DMS53 (cell line): ENCODE measurements around the gene MPPED2.

Experiments used
- DNase-seq: peaks from one replicate; lab custom pipeline; 2025; lab: John Stamatoyannopoulos, UW

MPPED2 gene, protein sequence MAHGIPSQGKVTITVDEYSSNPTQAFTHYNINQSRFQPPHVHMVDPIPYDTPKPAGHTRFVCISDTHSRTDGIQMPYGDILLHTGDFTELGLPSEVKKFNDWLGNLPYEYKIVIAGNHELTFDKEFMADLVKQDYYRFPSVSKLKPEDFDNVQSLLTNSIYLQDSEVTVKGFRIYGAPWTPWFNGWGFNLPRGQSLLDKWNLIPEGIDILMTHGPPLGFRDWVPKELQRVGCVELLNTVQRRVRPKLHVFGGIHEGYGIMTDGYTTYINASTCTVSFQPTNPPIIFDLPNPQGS

DNA sequence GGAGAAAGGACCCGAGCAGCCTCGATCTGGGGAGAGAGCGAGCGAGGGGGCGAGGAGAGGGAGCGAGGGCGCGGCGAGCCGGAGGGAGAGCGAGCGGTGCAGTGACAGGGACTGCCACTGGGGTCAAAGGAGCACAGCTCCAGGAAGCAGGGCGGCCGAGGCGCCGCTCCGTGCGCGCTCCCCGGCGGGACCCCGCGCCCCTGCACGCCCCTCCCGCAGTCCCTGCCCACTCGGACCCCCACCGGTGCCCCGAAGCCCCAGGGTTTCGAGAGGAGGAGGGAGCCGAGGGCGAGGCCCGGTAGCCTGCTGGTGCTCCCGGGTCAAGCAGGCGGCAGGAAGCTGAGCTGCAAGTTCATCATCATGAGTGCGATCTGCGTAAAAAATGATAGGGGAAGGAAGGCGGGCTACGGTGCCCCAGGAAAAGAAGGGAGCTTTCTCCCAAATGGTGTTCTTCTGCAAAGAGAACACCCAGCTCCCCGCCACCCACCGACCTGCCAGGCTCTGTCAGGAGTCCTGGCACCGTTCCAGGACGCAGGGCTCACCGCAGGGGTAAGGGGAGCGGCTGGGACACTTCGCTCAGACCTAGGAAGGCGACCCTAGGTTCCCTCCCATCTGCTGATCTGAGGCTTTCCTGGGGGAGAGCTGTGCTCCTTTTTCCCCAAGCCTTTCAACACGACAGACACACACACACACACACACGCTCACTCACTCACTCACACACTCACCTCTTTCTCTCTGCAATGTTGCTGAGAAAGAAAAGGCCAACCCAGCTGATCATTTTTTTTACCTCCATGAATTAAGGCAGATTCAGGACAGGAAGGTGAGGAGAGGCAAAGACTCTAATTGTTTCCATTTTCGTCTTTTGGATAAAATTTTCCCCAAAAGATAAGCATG is at the start of gene MPPED2:
Gene MPPED2, minus strand, starts transcription at position 103 of the 894 bp plus-strand sequence. CDS start 5,980 bp downstream, outside the sequence.
- peak; percentile 74 for DNase-seq

DNA sequence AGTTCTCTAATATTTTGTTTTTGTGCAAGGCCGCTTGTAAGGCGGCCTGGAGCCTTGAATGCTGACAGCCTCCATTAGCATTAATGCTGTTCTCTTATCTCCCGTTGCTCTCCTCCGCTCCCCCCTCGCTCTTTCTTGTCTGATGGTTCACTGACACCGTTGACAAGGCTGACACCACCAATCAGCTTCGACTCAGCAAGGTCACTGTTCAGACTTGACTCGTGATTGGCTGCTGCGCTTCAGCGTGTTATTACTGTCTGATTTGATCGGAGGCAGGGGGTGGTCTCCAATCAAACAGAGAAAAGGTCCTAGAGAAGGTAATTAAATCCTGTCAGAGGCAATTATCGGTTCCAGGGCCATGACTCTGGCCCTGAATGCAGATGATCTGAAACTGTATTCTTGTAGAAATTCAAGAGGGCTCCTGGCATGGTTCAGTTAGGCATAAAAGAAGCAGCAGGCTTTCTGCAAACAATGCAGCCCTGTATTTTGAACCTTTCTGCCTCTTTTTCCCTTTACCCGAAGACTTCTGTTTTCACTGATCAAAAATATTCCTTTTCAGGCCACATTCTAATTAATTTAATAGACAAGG is 49.3 kb upstream of the MPPED2 start:
- peak; percentile 63 for DNase-seq

DNA sequence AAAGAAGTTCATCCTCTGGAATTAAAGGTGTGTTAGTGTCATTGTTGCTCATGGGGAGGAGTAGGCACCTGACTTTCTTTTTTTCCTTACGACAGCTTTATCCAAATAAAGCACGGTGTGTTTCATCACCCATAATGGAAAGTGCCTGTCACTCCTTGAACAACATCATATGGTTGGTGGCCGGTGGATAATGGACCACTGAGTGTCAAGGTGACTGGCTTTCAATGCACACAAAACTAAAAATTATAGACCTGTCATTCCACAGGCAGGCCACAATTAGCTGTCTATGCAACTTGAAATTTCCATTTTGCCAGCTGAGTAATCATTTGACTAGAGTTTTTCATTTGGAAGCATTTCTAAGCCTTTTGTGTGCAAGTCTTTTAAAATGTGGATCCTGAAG is 45.0 kb upstream of the MPPED2 start:
- no peak for DNase-seq

DNA sequence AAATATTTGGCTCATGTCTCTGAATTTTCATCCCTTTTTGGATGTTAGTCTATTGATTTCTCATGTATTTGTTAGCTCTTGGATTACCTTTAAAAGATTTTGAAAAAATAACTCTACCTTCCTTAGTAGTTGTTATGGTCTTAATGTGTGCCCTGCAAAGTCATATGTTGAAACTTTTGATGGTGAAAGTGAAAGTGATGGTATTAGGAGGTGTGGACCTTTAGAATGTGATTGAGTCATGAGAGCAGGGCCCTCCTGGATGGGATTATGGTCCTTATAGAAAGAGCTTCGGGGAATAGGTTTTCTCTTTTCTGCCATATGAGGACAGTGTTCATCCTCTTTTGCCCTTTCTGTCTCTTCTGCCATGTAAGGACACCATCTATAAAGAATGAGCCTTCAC is 33.6 kb upstream of the MPPED2 start:
- peak; percentile 1 for DNase-seq

DNA sequence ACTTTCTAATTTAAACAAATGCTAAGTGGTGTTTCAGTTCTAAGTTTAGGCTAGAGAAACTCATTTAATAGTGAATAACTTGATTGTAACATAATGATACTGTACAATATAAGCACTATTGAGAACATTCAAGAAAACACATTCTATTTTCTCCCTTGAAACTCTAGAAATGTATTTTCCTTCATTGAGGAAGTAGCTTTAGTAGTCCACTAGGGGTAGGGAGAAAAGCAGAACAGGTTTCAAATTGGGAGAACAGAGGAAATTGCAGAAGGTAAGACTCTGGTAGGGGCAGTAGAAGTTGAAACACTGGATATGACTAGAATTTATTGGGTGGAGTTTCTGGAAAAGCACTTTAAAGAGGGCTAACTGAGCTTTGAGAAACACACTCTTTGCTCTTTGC is 31.6 kb upstream of the MPPED2 start:
- peak; percentile 9 for DNase-seq

DNA sequence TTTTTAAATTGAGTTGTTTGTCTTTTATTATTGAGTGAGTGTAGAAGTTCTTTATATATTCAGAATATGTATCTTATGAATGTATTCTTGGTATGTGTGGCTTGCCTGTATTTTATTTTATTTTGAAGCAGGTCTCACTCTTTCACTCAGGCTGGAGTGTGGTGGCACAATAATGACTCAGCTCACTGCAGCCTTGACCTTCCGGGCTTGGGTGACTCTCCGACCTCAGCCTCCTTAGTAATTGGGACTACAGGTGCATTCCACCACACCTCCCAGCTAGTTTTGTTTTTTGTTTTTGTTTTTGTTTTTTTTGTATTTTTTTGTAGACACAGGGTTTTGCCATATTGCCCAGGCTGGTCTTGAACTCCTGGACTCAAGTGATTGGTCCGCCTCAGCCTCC is 24.5 kb upstream of the MPPED2 start:
- no peak for DNase-seq

DNA sequence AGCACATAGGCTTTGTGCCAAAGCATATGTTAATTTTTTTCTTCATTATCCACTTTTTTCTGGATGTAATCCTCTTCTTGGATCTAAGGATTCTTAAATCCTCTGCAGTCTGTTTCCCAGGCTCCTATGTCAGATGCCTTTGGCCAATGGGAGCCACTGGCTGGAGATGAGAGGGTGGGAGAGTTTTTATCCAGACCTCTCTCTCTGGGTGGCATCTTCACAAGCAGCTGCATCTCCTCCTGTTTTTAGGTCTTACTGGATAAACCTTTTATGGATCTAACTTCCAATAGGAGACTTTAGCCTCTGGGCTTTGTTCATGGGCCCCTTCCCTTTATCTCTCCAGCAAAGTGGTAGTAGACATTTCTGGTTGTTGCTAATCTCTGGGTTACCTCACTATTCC is 22.4 kb upstream of the MPPED2 start:
- no peak for DNase-seq

DNA sequence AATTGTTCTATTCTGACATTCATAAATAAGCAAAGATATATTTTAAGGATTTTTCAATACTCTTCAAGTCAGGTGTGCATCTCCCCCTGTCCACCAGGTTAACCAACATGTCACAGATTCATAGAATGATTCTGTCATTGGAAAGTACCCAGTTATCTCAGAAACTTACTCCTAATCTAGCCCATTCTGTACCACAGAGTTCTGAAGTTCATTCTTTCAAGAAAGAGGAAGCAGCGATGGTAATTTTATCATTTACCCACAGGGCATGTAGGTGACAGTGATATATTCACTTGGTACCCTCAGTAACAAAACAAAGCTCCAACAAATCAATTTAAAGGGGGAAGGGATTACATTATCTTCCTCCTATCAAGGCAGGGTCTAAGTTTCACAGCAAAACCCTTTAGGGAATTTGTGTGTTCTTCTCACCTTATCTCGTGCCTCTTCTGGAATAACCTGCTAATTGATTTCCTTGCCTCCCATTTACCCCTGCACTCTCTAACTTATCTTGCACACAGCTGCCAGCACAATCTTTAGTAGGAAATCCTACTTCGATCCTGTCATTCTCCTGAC is 19.0 kb upstream of the MPPED2 start:
- no peak for DNase-seq

DNA sequence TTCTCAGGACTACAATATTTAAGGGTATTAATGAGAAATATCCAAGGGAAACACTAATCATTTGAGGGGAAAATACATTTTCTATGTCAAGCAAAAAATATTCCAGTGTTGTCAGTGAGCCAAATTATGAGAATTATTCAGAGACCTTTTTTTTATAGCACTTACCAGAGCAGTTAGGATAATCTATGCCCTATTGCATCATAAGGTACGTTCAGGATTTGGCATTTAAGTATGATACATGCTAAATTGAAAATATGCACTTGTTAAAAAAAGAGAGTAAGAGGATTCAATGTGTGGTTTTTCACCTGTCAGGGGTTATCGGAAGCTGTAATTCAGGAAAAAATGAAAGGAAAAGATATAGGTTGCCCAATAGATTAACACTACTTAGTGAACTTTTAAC is 17.2 kb upstream of the MPPED2 start:
- no peak for DNase-seq

DNA sequence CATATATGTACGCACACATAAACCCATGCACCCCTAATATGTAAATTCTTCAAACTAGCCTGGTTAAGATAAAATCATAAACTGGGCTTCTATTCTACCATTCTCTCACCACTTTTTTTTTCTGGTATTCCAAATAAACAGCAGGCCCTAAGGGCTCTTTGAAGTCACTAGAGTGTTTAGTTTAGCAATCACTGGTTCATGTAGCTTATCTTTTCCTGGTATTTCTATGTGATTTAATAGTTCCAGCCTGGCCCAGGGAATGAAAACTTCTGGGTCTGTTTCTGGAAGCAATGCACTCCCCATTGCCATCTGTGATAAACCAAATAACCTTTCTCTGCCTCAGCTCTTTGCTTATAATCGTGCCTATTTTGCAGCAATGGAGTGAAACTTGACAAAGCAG is 10.7 kb upstream of the MPPED2 start:
- DNase-seq: peak; percentile 4

DNA sequence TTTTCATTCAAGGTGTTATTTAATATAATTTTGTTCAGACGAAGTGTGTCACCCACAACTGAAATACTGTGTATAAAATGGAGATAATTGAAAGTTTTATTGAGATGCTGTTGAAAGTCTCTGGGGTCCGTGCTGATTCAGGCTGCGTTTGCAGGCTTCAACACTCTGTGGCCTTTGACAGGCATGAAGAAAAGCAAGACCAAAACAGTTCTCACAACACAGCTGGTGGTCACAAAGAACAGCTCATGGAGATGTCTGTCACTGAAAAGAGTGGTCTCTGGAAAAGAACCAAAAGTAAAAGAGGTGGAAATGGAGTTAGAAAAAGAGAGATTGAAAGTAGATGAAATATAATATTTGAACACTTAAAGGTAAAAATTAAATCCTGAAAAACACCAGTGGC is 9.8 kb upstream of the MPPED2 start:
- DNase-seq: no peak

DNA sequence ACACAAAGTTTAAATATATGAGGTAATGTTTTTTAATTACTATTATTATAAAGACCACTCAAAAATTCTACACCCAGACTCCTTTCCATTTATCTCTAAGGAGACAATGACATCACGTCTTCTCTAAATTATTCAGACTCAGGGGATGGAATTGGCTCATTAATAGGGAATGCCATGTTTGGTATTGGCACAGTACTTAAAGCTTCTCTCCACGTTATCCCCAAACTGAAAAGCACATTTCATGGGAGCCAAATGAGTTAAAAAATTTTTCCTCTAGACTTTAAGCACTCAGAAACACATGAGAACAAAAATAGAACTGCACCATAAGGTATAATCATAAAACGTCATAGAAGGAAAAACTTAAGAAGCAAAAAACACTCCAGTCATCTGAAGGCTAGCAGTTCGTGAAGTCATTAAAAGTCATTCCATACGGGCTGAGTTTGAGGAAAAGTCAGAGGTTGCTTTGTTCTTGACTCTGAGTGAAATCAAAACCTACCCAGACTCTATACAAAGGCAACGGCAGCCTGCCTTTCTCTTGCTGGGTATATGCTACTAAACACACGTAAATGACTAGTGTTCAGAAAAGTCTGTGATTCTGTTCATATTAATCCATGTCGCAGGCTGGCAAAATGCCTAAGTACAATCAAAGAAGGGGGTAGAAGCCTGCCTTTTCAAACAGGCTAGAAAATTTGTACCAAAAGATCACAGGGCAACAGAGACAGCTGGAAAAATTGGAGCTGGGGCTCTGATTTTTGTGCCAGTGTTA is 8.7 kb upstream of the MPPED2 start:
- DNase-seq: no peak

DNA sequence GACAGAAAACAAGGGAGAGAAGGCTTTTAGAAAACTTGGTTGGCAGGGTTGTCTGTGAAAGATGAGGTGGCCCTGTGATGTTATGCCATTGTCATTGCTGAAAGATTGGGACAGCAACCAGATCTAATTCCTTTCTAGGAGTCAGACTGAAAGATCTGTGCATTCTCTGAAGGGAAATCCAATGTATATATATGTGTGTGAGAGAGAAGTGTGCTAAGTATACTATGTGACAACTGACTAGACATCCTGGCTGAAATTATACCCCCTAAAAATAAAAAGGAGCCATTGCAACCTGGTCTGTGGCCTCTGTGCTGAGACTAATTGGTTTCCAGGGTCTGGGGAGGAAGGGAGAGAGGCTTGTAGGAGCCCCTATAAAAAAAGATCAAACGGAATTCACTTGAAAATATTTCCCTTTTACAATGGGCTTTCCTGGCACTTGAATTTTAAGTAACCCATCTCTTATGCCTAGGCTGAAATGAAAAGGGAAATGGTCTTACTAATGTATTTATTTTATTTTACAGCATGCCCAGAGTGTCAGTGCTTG is 1.2 kb upstream of the MPPED2 start:
- DNase-seq: no peak

DNA sequence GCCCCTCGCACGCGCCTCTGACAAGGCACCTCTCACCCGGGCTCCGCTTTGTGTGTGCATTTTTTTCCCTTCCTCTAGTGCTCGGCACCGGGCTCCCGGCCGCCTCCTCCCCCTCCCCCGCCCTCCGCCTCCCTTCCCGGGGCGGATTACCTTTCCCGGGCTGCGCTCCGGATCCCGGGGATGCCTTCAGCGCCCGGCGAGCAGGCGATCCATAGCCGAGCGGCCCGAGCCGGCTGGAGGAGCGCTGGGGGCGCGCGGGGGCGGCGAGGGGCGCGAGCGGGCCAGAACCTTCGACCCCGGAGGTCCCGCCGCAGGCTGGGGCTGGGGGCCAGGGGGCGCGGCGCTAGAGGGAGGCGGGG is 282 bp downstream of the MPPED2 start:
- peak; percentile 69 for DNase-seq

DNA sequence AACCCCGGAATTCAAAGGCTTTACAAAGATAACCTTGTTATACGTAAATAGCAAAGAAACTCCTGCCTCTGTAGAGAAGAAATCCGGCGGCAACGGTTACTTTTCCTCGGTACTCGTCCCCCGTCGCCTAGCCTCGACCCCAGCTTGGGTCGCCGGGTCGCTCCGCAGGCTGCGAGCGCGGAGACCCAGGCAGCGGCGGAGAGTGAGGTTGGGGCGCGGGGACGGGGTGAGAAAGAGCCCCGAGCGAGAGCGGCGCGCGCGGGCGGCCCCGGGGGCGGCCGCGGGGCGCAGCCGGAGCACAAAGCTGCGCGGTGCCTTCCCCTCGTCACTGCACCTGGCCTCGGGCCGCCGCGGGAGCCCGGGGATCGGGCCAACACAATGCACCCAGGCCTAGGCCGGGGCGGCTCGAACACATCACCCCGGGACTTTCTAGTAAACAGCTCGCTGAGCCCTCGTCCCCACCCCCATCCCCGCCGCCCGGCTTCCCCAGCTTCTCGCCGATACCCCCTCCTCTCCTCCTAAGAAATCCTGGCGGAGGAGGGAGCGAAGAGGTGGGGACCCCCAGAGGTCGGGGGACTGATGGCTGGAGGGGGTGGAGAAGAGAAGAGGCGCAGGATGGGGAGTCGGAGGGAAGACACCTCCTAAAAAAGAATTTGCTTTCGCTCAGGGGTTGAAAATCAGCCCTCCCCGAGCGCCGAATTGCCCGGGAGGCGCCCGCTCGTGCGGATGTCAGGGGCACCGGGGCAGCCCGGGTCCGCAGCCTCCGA is 845 bp downstream of the MPPED2 start:
- peak; percentile 61 for DNase-seq

DNA sequence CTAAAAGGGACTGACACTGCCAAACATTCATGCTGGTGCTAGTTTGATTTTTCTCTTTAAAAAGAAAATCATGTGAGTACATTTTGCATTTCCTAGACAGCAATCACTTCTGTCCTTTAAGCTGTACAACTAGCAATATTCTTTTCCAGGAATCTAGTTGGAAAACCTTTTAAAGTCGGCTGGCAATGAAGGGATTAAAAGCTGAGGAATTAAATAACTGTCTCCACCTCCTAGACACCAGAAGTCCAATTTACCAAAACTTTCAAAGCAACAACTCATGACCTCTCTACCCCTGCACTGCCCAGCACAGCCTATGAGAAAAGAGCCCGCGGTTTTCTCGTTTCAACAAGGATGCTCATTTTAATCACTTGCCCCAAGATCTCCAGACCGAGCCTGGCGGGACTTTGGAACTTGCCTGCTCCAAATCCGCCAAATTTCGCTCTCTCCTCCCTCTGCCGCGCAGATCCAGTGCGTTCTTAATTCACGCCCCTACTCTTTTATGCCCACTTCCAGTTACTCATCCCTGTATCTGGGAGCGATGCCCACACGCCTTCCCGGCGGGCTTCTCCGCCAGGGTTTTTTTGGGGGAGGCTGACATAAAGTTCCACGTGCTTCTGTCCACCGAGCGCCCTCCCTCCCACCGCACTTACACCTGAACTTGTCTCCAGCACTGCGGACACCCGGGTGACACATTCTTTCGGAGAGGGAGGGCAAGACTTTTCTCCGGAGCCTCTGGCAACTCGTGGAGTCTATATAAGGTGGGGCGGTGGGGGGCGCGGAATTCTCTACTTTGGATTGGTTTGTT is 2.5 kb downstream of the MPPED2 start:
- no peak for DNase-seq

DNA sequence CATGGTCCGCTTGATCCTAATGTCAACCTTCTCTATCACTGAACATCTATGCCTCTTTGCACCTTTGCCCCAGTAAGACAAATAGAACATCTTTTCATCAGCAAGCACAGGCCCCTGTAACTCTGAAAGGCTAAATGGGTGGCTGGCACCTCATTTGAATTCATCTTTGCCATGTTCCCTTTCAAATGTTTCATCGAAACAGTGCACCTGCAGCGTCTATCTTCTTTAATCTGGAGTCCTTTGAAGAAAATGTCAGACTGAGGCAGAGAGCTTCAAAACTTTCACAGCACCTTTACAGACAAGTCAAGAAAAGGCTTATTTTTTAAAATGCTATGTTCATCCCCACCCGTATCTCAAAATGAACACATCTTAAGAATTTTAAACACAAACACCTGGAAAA is 3.4 kb downstream of the MPPED2 start:
- no peak for DNase-seq

DNA sequence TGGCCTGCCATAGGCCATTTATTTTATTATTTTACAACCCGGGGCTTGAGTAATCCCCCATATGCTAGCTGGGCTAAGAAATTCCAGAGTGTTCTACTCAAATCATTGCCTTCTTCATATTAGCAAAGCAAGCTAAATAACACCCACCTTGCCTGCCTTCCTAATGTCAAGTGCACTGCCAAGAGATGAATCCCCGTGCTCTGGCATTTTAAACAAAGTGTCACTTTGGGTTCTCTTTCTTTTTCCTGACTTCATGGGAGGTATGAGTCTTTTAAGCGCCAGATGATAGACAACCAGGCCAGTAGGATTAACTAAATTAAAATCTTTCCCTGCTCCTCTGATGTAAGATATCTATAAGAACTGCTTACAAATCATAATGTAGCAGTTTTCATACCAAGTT is 4.5 kb downstream of the MPPED2 start:
- DNase-seq: no peak

DNA sequence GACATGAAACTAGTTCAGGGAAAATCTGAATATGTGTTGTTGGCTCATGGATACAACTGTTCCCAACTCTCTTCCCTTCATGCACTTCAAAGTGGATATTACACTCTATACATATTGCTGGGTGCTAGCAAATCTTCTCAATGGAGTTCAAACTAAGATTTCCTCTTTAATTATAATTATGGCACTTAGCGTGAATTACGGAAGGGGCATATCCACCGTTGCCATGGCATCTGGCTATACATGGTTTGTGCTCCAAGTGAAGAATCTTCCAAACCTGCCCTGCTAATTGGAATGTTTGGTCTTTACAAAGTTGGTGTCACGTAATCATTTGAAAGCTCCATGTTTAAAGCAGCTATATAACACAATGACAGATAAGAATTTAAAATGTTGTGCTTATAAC is 5.6 kb downstream of the MPPED2 start:
- DNase-seq: no peak
